Measurements from ENCODE around the gene ZNF777. TPM values are rescaled to one million over a fixed set of nuclear protein-coding genes. Genes with fewer than 3 reads are reported as not detected.

ZNF777 gene
- total RNA-seq (10 to 100 TPM in 7 of 9 donors, 1 to 10 TPM in 2; 3.5 to 16.2 (median 11.8) TPM), polyA plus RNA-seq (10 to 100 TPM in 1 of 3 donors, 1 to 10 TPM in 2; 6.9 to 13.8 (median 9.0) TPM)
- long read RNA-seq, donor 1, result 0 reads
- long read RNA-seq, donor 2, result 0 reads
- long read RNA-seq, donor 3, result 0 reads
- long read RNA-seq, donor 4, result 0 reads
- long read RNA-seq, donor 5, transcript ZNF777-201 (6 exons, 3,233 nt), result major isoform, 8 of 62 reads
- long read RNA-seq, donor 5, partial matches to known transcripts, result 5 of 62 reads
- long read RNA-seq, donor 5, other reads (novel, unspliced or antisense), result 49 of 62 reads
- long read RNA-seq, donor 6, result 0 reads
- long read RNA-seq, donor 7, result 0 reads
- long read RNA-seq, donor 8, result 0 reads
- long read RNA-seq, donor 9, result 0 reads
- long read RNA-seq, donor 10, result 0 reads

DNA sequence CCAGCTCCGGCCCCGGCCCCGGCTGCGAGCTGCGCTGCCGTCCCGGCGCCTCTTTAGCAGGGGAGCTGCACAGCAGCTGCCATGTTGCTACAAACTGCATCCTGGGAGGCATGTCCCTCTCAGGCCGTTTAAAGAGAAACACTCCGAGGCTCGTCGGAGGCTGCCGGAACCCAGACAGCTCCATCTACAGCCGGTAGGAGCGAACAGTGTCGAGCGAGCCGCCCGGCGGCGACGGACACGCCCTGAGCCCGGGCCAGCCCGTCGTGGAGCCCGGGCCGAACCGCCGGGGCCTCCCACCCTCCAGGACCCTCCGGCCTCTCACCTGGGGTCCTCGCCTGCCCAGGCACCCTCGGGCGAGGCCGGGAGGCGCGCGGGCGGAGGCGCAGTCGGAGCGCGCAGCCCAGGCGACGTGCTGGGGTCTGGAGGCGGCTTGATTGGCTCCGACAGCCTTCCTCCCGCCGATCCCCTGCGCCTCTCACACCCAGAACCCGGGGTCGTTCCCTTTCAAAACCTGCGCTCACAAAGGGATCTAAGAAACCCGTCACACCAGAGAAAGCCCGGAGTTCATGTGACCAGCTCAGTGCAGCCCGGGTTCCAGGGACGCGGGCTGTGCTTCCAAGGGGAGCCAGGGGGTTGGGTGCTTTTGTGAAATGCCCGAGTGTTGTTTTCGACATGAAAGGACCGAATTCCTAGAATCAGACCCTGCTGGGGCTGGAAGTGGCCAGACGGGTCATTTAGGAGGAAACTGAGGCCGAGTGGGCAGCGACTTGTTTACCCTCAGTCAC lies at the start of gene ZNF777:
ZNF777 (minus strand) TSS at position 570 of the 785 bp plus-strand sequence. CDS start 5,040 bp downstream, outside the sequence.
- peak; percentile 78 to 93 (median 87) for DNase-seq
- Histone ChIP-seq H3K4me1 (replicated peaks in 1 of 2) (peaks cover 8 to 24% of the 10 kb centered on the region in 2 donors), H3K36me3 (replicated peaks in 1 of 2) (peaks cover 0 to 4% of the 10 kb centered on the region in 2 donors), H3K27me3 (no peaks in the 10 kb centered on the region), H3K4me3 (peak within 1 kb of the TSS; percentile 25 to 86 (median 66)), H3K27ac (peak within 1 kb of the TSS in 3 of 5 donors; percentile 79 to 81 (median 80)), H3K9me3 (replicated peaks in 1 of 3) (no peaks in the 10 kb centered on the region)
- TF ChIP-seq POLR2A (IDR thresholded peaks at IDR 0.05) (peak; percentile 12 to 71), CTCF (IDR thresholded peaks at IDR 0.05) (peak; percentile 17 to 65 (median 38))
- 0 to 1% (median 1%) methylated on average over 18 to 64 of the region's 64 CpGs for WGBS, 4 donors
- intact Hi-C loops (cut with DNase I), result no loop called here

- Histone ChIP-seq H3K4me1 (replicated peaks in 1 of 2) (no peaks in the 10 kb centered on the region), H3K4me3 (no peak overlapping the region), H3K9me3 (replicated peaks in 1 of 3) (peaks cover 0 to 27% (median 0%) of the 10 kb centered on the region in 3 donors), H3K36me3 (replicated peaks in 1 of 2) (no peaks in the 10 kb centered on the region), H3K27ac (no peak overlapping the region), H3K27me3 (no peaks in the 10 kb centered on the region)
- TF ChIP-seq CTCF (IDR thresholded peaks at IDR 0.05) (no peak), POLR2A (IDR thresholded peaks at IDR 0.05) (no peak)
- DNase-seq, result no peak
- intact Hi-C loops (cut with DNase I), result no loop called here
Measured at GRCh38 chr7:149510248-149510647, 49.4 kb upstream of the ZNF777 start.

GRCh38 chr7:149509774-149510173 lies 48.9 kb upstream of the ZNF777 start:
- no peak overlapping the region for H3K4me3 ChIP-seq
- H3K9me3 ChIP-seq (replicated peaks in 1 of 3), result peaks cover 0 to 27% (median 0%) of the 10 kb centered on the region in 3 donors
- H3K4me1 ChIP-seq (replicated peaks in 1 of 2), result no peaks in the 10 kb centered on the region
- H3K27ac ChIP-seq, result no peak overlapping the region
- no peaks in the 10 kb centered on the region for H3K36me3 ChIP-seq (replicated peaks in 1 of 2)
- no peak for DNase-seq
- no peaks in the 10 kb centered on the region for H3K27me3 ChIP-seq
- intact Hi-C loops (cut with DNase I), result no loop called here
- TF ChIP-seq POLR2A (IDR thresholded peaks at IDR 0.05) (no peak), CTCF (IDR thresholded peaks at IDR 0.05) (no peak)

GRCh38 chr7:149505551-149505950 lies 44.7 kb upstream of the ZNF777 start:
- TF ChIP-seq POLR2A (IDR thresholded peaks at IDR 0.05) (no peak), CTCF (IDR thresholded peaks at IDR 0.05) (no peak)
- no peak overlapping the region for H3K27ac ChIP-seq
- DNase-seq, result no peak
- intact Hi-C loops (cut with DNase I), result no loop called here
- peaks cover 0 to 16% (median 0%) of the 10 kb centered on the region in 3 donors for H3K9me3 ChIP-seq (replicated peaks in 1 of 3)
- H3K4me1 ChIP-seq (replicated peaks in 1 of 2), result no peaks in the 10 kb centered on the region
- no peaks in the 10 kb centered on the region for H3K27me3 ChIP-seq
- H3K4me3 ChIP-seq, result no peak overlapping the region
- H3K36me3 ChIP-seq (replicated peaks in 1 of 2), result no peaks in the 10 kb centered on the region

Data from adrenal gland (tissue), 19 donors.